ENCODE measurements around the gene MN1.
A peak's percentile ranks its signal among the peaks of the same experiment; 100 is the strongest.

The MN1 gene

DNA sequence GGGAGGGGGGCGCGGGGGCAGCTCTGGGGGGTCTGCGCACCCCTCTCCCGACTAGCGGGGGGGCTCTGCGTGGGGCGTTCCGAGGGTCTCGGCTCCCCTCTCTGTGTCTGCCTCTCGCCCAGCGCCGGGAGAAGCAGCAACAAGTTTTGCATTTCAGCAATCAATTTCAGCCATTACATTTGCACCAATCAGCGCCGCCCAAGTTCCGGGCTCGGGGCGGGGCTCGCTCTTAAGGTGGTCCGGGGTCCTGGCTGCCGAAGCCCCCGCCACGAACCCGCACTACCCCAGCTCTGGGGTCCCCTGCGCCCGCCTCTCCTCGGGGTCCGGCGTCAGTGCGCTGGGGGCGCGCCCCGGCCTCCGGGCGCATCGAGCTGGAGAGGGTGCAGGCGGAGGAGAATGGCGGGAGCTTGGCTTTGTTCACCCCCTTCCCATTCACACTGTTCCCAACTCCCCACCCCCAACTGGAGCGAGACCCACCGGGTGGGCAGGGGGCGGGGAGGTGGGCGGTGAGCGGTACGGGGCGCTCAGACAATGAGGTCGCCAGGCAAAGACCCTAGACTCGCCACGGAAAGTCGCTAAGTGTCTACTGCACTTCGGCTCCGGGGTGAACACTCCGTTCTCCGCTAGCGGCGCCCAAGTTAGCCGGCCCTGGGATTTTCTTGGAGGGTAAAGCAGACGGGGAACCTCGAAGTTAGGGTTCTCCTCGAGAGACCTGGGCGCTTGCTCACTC, at the start of gene MN1:
TSS of gene MN1 (minus strand) at position 141 of the 730 bp plus-strand sequence. CDS start 1,213 bp downstream, outside the sequence.
- DNase-seq: peak; percentile 87

DNA sequence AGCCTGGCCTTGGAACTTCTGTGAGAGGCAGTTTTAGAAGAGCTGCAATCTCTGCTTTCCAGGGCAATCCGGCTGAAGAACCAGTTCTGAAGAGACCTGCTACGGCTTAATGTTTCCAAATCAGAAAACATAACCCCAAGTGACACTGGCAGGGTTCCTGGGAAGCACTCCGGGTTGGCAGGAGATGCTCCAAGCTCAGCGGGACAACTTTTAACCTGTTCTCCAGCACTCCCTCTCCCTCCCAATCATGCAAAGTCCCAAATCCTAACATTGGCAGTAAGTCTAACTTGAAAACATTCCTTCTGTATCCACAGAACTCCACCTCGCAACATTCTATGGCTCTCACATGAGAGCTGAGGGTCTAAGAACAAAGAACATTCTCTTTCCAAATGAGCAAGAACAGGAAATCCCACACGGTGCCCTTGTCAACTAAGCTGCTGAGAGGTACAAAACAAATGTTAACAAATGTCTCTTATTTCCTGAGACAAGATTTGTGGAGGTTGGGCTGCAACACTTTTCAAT, 48.5 kb upstream of the MN1 start:
- DNase-seq: peak; percentile 57

DNA sequence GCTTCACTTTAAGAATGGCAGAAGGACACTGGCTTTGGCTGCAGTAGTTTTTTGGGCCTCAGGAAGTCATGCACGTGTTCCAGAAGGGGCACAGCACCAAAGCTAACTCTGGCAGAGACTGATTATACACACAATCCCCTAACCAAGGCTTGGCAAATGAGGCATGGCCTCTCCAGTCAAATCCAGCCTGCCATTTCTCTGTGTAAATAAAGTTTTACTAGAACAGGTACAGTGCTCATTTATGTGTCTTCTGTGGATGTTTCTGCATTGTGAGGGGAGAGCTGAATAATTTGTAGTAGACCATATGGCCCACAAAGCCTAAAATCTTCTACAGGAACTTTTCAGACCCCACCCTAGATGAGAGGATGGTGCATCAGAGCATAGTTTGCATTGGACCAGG, 46.4 kb upstream of the MN1 start:
- no peak for DNase-seq

DNA sequence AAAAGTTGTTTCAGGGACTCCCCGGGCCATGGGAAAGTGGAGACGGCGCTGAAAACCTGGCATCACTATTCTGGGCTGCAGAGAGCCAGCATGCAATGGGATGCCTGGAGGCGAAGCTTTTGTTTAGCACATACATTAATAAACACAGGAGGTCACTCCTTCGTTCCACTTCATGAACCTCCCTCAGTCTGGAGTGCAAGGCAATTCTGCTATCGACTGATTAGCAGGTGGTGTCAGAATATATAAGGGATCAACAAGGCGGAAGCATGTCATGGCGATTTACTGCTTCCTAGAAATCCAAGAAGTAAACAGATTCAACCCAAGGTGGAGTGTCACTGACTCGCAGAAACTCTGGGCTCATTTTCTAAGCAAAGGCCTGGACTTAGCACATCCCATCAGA, 45.4 kb upstream of the MN1 start:
- DNase-seq: no peak

DNA sequence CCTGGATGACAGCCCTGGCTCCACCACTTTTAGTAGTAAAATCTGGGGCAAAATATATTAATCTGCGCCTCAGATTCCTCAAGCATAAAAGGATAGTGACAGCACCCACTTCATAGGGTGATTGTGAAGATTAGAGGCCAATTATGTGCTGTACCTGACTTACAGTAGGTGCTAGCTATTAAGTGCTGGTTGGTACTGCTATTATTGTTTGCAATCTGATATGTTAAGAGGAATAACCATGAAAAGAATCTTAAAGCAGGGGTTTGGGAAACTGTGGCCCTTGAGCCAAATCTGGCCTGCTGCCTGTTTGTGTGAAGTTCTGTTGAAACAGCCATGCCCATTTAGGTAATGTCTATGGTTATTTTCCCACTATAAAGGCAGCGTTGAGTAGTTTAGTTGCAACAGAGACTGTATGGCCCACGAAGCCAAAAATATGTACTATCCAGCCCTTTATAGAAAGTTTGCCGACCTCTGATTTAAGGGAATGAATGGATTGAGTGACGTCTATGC, 44.7 kb upstream of the MN1 start:
- no peak for DNase-seq

DNA sequence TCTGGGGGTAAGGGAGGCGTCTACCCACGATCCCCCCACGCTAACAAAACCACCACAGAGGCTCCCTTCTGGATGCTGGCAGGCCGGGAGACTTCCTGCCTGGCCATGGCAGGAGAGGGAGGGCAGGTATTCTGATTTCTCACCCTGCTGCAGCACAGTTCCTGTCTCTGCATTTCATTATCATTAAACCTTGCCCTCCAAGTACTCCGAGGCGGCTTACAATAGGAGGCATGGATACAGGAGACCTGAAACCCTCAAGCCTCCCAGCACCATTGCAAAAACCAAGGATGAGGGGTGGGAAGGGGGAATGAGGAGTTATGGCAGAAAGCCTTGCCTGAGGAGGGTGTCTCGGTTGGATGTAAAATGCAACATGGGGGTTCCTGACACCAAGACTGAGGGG, 44.1 kb upstream of the MN1 start:
- DNase-seq: no peak

DNA sequence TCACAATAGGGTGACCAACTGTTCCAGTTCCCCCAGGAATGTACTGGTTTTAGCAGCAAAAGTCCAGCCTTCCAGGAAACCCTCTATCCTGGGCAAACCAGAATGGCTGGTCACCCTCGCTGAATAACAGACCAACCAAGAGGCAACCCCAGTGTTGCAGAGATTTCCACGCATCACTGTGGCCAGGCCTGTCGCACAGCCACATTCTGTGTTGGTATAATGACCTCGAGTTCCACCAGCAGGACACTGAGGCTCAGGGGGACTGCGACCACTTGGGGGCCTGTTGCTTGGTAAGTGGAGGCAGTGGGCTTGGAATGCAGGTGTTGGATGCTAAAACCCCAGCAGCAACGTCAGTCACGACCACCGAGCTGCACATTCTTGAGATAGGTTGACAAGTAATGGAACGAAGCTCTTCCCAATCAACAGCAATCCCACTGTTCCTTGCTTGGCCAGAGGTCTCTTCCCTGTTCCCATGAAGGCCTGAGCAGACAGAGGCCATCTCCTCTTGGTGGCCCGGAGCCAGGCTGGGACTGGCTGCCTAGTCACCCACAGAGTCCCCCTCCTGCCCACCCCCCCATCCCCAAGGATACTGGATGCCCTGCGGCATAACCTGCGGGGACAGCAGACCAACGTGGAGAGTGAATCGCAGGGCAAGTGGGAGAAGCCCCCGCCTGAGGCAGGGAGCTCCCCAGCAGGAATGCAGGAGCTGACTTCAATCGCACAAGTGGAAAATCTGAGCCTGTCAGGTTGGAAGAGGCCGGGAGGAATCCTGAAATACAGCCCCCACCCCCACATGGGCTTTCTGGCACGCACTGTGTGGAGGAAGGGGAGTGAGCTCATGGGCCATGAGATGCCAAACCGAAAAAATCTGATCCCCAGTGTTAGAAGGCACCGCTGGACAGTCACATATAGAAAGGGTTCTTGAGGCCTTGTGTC, 43.4 kb upstream of the MN1 start:
- DNase-seq: peak; percentile 83

DNA sequence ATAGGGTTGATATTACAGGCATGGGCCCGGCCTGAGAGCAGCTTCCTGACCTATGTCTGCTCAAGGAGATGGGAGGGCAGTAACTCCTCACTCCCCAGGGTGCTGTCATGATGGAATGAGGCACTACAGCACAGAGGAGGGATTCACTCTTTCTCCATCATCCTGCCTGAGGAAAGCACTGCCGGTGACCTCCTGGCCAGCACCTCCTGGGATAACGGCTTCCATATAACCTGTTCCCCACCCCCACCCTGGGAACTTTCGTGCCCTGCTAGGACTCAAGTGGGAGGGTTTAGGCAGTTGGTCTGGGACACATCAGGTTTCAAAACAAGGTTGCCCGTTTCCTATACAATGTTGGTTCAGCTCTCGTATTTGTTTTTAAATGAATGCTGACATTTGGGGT, 42.7 kb upstream of the MN1 start:
- DNase-seq: no peak

DNA sequence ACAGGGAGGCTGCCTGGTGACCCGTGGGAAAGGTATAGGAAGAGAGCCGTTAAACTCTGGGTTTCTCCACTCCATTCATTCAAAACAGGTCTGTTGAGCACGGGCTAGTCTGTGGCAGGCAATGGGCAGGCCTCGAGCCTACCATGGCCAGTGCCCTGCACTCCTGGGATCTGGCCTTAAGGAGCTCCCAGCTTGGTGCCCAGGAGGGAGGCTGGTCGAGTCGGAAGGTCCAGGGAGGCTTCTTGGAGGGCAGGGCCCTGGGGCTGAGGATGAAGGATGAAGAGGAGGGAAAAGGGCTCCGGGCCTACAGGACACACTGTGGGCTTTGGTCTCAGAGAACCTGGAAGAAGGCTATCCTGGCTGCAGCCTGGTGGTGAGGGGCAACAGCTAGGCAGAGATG, 41.9 kb upstream of the MN1 start:
- no peak for DNase-seq

DNA sequence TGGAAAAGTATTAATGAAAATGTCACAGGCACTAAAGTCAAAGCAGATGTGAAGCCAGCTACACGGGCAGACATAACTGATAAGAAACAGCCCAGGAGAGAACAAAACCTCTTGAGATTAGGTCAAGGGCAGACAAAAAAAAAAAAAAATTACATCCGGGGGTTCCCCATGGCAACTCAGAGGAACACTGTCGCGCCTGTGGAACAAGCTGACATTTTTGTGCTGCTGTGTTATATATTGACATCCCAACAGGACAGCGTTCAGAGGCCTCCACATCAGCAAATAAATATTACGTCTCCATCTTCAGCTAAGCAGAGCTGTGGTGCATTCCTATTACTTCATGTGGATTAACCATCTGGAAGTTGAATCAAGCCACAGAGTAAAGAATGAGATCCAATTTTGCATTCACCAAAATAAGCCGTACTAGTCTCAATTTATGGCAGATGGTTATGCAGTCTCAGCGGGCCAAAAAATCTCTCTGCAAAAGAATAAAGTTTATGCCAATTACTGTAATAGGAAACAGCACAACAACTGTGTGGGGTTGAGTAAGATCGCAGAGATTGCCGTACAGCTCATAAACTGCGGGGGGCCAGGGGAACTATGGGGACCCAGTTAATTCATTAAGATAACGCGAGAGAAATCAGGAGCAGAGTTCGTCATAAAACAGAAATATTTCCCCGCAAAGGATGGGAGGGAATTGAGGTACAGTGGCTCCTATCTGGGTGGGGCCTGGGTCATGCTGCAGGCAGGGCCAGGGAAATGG, 41.3 kb upstream of the MN1 start:
- peak; percentile 54 for DNase-seq

DNA sequence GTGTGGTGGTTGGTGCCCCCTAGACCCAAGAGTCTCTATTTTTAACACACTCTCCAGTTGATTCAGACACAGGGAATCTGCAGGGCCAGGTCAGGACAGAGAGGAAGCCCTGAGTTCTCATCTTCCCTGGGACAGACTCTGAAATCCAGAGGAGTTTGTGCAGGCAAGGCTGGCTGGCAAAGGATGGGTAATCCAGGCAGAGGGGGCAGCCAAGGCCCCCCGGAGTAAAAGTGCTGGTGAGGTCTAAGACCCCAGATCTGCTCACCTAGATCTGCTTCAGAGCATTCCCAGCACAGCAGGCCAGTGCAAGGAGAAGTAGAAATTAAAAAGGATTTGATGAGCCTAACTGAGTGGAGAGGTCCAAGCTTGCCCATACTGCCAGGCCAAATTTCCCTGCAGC, 40.6 kb upstream of the MN1 start:
- DNase-seq: no peak

DNA sequence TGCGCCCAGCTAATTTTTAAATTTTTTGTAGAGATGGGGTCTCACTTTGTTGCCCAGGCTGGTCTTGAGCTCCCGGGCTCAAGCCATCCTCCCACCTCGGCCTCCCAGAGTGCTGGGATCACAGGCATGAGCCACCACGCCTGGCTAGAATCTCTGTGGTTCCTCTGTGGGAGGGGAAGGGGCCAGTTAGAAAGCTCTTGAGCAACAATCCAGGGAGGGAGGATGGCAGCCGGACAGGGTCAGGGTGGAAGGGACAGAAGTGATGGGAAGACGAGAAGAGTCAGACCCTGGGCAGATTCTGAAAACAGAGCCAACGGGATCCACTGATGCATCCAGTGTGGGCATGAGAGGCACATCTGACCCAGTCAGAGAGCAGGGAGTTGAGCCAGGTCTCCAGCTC, 38.9 kb upstream of the MN1 start:
- no peak for DNase-seq

DNA sequence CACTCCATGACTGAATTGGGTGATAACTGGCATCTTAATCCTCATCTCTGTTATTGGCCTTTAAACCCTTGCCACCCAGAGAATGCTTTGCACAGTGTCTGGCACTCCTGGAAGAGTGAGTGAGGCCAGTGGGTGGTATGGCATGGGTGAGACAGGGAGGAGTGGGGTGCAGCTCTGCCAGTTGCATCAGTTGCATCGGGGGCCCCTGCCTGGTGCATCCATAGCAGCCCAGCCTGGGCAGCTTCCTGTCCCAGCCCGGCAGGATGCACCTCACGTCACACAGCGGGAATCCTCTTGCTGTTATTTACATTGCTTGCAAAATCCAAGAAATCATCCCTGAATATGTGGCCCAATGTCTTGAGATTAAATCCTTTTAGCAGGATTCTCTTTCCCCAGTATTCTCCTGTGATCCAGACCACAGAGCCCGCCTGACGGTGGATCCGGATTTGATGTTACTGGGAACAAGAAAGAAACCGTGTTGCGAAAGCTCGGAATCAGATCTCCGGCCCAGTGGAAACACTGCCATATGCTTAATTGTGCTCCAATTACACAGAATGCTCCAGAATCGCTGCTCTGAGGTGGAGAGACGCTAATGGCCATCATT, 37.6 kb upstream of the MN1 start:
- DNase-seq: no peak

DNA sequence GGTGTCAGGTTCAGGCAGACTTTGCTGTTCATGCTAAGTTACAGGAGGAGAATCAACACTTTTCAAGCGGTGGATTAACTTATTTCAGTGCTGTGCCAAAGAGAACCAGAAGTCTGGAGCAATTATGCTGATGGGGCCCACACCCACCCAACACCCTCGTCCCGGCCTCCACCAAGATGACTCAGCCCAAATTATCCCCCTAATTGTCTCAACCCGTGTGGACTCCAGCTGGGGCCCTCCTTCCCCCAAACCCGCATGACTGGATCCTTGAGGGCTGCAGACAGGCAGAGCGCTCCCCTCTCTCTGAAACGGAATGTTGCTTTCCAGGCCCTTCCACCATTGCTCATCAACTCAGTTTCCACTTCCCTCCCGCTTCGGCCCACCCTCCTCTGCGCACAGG, 34.6 kb upstream of the MN1 start:
- no peak for DNase-seq

DNA sequence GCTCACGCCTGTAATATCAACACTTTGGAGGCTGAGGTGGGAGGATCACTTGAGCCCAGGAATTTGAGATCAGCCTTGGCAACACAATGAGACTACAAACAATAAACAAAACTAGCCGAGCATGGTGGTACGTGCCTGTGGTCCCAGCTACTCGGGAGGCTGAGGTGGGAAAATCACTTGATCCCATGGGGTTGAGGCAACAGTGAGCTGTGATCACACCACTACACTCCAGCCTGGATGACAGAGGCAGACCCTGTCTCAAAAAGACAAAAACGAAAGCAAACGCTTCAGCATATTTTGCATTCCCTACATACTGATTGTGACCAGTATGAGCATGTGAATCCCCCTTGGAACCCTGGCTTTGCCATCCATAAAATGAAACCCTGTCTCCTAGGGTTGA, 33.9 kb upstream of the MN1 start:
- no peak for DNase-seq

DNA sequence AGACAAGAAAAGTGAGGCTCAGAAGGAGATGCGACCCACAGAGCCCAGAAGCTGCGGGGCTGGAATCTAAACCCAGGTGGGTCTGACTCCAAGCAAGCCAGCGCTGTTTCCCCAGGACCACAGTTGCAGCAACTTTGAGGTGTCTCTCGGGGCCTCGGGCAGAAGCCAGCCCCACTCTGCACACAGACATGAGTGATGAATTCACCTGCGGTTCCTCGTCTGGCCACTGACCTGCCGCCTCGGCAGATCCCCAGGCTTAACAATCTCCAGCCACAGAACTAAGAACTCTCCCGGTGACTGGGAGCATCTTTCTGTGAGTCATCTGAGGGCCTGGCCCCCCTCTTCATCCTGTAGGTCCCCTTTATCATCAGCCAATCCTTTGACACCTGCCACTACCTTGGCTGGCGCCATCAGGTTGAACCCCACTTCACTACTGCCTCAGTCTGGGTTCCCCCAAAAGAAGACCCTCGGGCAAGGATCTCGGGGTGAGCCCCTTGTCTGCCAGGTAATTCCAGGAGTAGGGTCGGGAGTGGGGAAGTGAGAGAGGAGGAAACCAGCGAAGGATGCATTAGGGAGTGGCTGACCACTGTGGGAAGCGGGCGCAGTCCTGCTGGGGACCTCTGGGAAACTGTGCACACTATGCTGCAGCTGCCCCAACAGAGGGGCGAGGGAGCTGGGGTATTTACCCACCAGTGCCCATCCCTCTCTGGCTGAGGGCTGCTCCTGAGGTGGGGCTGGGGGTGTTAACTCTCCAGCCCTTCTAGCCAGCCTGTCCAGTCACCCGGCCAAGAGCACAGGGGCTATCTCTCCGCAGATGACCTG, 33.0 kb upstream of the MN1 start:
- DNase-seq: no peak

DNA sequence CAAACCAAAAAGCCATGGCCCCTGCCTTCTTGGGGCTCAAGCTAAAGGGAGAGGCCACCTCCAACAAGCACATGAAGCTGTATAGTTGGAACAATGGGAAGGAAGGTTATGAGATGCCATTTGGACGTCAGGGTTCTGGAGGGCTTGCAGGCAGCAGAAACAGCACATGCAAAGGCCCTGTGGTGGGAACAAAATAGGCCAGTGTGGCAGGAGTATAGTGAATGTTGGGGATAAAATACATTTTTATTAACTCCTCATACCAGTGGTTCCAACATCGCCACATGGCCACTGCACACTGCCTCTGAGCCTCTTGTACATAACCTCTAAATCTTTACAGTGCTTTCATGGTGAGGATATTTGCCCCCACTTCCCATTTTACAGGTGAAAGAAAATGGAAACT, 32.2 kb upstream of the MN1 start:
- DNase-seq: no peak

DNA sequence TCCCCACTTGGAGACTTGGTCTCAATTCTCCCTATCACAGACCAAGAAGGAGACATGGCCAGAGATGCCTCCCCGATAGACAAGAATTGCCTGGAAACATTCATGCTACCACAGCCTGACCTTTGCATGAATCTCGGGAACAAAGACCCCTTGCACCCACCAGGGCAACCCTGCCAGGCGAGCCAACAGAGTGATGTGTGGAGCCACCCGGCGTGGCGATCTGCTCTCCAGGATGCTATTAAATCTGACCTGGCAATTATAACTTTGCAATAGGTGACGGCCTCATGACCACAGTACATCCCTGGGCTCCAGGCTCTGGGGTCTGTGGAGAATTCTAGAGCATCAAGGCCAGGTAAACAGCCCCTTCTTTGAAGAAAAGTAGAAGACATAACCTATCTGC, 31.1 kb upstream of the MN1 start:
- no peak for DNase-seq

DNA sequence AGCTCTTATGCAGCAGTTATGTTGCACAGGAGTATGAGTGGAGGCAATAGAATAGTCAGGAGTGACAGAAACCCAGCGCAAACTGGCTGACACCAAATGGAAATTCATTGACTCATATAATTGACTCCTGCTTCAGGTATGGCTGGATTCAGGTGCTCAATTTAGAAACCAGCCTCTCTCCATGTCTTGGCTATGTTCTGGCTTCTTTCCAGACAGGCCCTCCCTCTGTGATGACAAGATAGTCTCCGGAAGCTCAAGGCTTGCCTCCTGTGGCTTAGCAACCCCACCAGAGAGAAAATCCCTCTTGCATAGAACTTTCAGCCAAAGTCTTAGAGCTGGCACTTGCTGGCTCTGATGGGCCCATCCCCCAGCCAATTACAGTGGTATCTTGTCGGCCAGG, 28.1 kb upstream of the MN1 start:
- DNase-seq: no peak

DNA sequence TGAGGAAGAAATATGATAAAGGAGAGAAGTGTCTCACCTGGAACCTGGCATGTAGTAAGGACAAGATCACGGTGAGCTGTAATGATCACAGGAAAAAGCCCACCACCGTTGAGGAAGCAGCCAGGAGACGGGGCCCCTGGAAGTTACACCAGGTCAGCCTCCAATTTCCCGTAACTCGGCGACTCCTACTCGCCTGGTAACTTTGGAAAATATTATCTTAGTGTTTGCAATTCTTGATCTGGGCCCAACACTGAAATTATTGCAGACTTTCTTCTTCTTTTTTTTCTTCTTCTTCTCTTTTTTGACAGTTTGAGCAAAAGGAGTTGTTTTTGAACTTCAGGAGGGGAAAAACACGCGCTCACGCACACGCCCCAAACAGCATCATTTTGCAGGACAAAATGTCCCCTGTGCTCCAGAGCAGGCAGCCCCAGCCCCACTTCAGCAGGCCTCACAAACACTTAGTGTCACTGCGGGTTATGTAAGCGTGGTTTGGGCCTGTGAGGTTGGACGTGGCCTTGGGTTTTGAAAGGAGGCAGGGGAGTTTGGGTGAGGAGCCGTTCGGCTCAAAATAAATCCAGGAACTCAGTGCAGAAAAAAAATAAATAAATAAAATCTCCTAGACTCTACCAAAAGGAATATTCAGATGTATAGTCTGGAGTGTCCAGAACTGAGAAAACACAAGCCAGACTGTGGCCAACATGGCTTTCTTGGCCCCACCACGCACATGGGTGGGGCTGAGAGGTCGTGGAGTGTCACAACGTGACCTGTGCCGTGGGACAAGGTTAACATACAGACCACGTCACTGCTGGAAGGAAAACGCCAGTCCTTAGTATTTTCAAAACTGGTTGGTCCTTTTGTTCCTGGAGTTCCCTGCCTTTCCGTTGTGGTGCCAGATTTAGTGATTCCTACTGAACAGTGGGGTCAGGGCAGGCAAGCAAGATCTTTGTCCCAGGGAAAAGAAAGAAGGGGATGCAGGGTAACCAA, 26.3 kb upstream of the MN1 start:
- DNase-seq: no peak
